Astrocyte (in vitro differentiated cells and primary cell): ENCODE data around the gene OR7A17.
A peak's percentile ranks its signal among the peaks of the same experiment; 100 is the strongest.

Experiments
- EZH2 ChIP-seq: IDR thresholded peaks from 2 replicates; pipeline ENCODE4 v1.6.1; 2012; ENCODE audit warnings: mild to moderate bottlenecking, low read length, inconsistent platforms; ENCODE audit not compliant: insufficient read depth
- TF ChIP-seq, protein P1 (sequence below): IDR thresholded peaks from 2 replicates; pipeline ENCODE4 v1.5.1; 2011; ENCODE audit warnings: low read depth, mild to moderate bottlenecking, inconsistent platforms, low read length, moderate library complexity; ENCODE audit not compliant: insufficient read depth

DNA sequence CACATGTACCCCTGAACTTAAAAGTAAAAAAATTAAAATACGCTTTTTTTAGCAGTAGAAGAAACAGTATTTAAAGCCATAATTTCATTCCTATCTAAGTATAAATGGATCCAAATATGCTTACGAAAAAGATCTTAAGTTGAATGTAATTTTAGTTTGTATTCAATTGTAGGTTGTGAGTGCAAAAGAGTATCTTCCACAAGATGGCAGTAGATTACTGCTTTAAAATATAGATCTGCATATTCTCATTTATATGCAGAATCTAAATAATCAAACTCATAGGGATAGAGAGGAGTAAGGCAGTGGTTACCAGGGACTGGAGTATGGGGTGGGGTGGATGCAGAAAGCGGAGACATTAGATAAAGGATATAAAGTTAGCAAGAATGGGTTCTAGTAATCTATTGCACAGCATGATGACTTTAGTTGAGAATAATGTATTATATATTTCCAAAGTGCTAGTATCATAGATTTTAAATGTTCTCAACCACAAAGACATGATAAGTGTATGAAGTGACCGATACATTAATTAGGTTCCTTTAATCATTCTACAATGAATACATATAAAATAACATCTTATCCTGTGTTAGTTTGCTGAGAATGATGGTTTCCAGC lies 14.2 kb downstream of the OR7A17 start:
- TF ChIP-seq EZH2 = no peak
- TF ChIP-seq, protein P1, sequence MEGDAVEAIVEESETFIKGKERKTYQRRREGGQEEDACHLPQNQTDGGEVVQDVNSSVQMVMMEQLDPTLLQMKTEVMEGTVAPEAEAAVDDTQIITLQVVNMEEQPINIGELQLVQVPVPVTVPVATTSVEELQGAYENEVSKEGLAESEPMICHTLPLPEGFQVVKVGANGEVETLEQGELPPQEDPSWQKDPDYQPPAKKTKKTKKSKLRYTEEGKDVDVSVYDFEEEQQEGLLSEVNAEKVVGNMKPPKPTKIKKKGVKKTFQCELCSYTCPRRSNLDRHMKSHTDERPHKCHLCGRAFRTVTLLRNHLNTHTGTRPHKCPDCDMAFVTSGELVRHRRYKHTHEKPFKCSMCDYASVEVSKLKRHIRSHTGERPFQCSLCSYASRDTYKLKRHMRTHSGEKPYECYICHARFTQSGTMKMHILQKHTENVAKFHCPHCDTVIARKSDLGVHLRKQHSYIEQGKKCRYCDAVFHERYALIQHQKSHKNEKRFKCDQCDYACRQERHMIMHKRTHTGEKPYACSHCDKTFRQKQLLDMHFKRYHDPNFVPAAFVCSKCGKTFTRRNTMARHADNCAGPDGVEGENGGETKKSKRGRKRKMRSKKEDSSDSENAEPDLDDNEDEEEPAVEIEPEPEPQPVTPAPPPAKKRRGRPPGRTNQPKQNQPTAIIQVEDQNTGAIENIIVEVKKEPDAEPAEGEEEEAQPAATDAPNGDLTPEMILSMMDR = peak; percentile 23
